HG03108 (cell line): ENCODE data around the gene AIRE.

Experiments
- ATAC-seq: cut with Tn5 transposase; IDR thresholded peaks from one replicate; pipeline ENCODE4 v1.9.1; 2021; ENCODE audit warnings: moderate library complexity; ENCODE audit not compliant: unreplicated experiment

The AIRE gene

GRCh38 chr21:44303490-44303981 lies 17.9 kb downstream of the AIRE start:
- no peak for ATAC-seq

GRCh38 chr21:44304011-44304616 lies 18.4 kb downstream of the AIRE start:
- no peak for ATAC-seq

GRCh38 chr21:44304877-44305293 lies 19.2 kb downstream of the AIRE start:
- ATAC-seq = no peak

DNA sequence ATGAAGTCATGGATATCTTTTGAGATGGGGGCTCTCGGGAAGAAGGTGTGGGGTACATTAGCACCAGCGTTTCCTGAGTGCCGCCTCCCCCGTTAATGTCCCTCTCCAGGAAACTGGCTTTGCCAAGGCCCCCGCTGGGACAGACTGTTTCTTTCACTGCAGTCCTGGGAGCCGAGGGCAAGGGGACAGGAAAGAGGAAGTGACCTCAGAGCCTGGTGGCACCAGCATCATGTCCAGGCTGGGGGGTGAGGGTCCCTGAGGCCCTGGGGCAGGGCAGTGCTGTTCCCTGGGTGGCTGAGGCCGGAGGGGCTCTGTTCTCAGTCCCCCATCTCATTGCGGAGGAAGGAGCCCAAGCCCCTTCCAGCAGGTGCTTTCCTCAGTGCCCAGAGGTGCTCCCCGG lies 20.0 kb downstream of the AIRE start:
- ATAC-seq = no peak

GRCh38 chr21:44306936-44307704 lies 21.4 kb downstream of the AIRE start:
- no peak for ATAC-seq

GRCh38 chr21:44310628-44311507 lies 25.2 kb downstream of the AIRE start:
- no peak for ATAC-seq

DNA sequence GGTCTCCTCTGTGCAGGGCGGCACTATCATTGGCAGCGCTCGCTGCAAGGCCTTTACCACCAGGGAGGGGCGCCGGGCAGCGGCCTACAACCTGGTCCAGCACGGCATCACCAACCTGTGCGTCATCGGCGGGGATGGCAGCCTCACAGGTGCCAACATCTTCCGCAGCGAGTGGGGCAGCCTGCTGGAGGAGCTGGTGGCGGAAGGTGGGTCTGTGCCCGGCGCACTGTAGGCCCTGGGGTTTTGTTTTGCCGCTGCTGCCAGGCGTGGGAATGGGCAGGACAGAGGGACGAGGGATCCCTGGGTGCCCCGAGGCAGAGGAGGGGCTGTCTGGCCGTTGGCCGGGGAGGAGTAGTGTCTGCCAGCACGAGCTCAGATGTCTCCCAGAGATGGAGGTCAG lies 26.4 kb downstream of the AIRE start:
- no peak for ATAC-seq

DNA sequence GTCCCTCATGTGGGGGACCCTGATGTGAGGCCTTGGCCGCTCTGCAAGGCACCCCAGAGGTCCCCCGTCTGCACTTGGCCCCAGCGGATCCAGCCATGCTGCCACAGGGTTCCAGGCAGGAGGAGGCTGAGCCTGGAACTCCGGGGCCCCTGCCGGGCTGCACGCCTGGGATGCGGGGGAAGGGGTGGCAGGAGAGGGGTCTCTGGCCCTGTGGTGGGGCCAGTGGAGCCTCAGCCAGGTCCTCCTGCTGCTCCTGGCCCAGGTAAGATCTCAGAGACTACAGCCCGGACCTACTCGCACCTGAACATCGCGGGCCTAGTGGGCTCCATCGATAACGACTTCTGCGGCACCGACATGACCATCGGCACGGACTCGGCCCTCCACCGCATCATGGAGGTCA lies 27.0 kb downstream of the AIRE start:
- no peak for ATAC-seq

DNA sequence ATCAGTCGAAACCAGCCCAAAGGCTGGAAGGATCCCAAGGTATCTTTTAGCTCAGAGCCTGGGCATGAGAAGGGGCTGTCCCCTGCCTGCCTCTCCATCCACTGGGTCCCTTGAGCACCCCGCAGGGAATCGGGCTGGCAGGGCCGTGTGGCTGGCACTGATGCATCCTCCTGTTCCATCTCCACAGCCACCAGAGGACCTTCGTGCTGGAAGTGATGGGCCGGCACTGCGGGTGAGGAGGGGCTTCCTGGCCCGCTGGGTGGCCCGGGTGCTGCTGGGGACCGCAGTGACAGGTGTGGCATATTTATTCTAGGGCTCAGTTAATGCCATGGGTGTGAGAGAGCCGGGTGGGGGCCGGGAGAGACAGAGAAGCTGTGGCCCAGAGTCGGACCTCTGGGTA lies 27.8 kb downstream of the AIRE start:
- ATAC-seq = no peak

DNA sequence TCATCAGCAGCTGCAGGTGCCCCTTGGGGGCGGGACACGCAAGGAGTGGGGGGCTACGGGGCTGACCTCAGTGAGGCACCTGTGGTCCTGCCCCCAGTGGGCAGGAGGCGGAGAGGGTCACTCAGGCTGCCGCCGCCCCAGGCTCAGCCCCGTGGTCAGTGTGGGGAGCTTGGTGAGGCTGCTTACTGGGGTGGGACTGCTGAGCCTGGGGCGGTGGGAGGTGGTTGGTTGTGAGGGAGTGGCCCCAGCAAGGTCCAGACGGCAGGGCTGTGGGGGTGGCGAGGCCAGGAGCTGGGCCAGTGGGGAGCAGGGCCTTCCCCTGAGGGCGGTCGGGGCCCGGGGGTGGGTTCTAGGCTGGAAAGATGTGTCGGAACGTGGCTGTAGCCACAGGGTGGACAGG lies 28.5 kb downstream of the AIRE start:
- ATAC-seq = no peak

GRCh38 chr21:44314561-44314960 lies 28.9 kb downstream of the AIRE start:
- ATAC-seq = no peak

GRCh38 chr21:44315691-44316203 lies 30.1 kb downstream of the AIRE start:
- ATAC-seq = no peak

DNA sequence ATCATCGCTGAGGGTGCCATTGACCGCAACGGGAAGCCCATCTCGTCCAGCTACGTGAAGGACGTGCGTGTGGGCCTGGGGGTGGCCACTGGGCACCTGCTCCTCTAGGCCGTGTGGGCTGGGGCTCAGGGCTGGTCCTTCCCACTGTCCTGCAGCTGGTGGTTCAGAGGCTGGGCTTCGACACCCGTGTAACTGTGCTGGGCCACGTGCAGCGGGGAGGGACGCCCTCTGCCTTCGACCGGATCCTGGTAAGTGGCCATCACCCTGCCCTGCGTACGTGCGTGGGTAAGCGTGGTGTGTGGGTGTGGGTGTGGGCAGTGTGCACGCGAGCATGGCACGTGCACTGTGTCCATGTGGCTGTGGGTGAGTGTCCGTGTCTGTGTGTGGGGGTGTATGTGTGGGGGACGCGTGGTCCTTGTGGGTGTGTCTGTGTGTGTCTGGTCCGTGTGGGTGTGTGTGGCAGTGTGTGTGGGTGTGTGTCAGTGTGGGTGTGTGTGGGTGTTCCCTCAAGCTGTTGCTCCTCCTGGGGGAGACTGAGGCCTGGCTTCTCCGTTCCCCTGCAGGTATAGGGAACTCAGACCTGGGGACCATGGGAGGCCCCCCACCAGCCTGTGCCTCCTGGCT lies 30.7 kb downstream of the AIRE start:
- no peak for ATAC-seq

DNA sequence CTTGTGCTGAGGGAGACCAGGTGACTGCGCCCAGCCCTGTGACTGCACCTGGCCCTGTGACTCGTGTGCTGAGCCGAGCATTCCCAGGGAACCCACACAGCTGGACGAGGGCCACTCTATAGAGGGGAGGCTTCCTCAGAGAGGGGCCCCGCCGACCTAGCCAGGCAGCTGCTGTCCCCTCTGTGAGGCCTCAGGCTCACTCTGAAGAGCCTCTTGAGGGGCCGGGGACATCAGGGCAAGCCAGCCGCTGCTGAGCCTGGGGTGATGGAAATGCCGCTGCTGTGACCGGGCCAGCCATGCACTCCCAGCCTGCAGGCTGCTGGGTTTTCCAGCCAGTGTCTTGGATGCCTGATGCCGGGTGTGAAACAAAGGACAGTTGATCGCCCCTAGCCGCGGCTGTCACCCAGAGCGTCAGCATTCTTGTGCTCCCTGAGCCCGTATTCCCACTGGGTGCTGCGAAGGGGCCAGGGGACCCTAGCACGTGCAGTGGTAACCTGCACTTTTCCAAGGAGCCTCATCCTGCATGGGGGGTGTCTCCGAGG lies 31.6 kb downstream of the AIRE start:
- no peak for ATAC-seq

GRCh38 chr21:44317871-44318270 lies 32.2 kb downstream of the AIRE start:
- no peak for ATAC-seq

GRCh38 chr21:44318489-44319285 lies 33.0 kb downstream of the AIRE start:
- no peak for ATAC-seq

GRCh38 chr21:44319407-44320065 lies 33.9 kb downstream of the AIRE start:
- ATAC-seq = no peak

GRCh38 chr21:44320847-44321246 lies 35.2 kb downstream of the AIRE start:
- no peak for ATAC-seq

DNA sequence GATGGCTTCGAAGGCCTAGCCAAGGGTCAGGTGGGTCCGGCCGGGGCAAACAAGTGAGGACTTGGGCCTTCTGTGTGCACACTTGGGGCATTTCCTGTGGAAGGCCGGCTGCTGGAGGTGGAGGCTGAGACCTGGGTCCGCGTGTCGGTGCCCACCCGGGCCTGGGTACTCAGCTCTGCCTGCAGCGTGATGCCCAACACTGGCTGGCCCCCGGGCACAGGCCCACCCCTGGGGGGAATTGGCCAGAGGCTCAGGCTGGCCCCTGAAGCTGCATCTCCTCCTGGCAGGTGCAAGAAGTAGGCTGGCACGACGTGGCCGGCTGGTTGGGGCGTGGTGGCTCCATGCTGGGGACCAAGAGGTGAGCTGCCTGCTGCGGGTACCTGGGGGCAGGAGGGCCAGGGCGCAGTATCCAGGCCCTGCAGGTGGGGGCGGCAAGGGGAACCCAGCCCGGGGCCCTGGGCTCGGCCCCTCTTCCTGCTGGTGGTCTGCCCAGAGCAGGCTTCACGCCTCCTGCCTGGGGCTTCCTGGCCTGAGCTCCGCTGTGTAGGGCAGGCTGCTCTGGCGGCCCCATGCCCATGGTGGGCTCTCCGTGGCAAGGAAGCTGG lies 36.3 kb downstream of the AIRE start:
- no peak for ATAC-seq
